NCI-H446 treated with DMSO at 0.1 percent for 48 hours (cell line): ENCODE data around the gene WDFY4.

Experiments used
- DNase-seq: peaks from one replicate; lab custom pipeline; 2025; lab: John Stamatoyannopoulos, UW

Gene WDFY4

DNA sequence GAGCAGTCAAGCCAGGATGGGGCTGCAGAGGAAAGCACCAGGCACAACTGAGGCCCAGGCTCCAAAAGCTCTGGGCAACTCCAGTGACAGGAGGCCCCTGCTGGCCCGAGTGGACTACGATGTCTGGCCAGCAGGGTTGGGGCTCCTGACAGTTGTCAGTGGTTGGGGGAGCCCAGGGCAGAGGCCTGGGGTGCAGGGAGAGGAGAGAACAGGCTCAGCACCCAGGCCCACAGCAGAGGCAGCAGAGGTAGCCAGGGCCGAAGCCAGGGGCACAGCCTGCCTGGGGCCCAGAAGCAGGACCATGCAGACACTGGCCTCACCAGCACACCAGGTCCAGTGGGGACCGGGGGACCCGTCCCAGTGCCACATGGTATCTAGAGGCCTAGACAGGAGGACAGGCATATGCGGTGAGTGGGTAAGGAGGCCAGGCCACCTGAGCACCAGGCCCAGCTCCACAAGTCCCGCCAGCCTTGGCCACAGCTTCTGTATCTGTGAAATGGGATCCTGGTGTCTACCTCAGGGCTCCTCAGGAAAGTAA, 301.0 kb downstream of the WDFY4 start:
- DNase-seq: no peak

DNA sequence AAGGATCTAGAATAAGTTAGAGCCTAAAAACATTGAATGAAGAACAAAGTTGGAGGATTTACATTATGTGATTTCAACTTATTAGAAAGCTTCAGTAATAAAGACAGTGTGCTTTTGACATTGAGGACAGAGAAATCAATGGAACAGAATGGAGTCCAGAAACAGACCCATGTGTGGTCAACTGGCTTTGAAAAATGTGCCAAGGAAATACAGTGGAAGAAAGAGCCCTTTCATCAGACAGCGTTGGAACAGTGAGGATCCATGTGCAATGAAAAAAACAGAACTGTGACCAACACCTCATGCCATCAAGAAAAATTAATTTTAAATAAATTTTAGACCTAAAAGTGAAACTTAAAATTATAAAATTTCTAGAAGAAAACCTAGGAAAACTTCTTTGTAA, 305.6 kb downstream of the WDFY4 start:
- no peak for DNase-seq

DNA sequence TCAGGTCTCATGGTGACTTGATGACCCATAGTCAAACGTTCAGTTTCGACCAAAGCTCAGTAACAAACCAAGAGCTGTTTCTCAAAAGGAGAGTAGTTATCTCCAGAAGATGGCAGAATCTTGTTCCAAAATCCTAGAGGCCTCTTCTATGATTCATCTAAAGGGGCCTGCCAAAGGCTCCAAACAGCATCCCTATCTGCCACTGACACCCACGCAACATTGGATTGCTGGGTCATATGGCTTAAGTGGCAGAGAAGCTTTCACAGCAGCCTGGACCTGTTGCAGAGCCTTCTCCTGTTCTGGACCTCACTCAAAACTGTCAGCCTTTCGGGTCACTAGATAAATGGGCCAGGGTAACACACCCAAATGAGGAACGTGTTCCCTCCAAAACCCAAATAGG, 309.0 kb downstream of the WDFY4 start:
- no peak for DNase-seq

DNA sequence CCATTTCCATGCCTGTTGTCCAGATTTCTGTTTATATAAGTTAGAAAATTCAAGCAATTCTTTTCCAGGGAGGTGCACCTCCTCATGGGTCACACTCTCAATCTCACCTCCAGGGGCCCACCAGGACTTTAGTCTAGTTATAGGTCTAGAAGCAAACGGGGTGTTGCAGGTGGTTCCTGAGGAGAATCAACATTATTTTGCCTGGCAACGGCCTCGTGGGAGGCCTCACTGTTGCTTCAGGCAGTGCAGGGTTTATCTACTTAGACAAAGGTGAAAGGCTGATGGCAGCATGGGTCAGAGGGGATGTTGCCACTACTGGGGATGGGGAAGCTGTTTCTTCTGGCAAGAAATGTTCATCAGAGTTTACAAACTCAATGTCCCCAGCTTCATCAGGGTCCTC, 311.7 kb downstream of the WDFY4 start:
- no peak for DNase-seq

DNA sequence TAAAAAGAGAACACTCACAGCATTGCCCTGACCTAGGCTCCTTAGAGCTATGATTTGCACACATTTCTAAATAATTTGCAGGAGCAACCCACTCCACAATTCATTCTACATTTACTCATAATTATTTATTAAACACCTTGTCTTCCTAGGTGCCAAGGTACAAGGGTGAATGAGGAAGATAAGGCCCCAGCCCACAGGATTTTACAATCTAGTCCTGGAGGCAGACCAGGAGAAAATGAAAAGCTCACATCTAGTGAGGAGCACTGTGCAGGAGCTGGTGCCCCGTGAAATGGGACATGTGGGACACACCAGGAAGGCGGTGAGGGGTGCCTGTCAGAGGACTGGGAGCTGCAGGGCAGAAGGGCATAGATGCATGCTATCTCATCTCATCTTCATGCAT, 314.7 kb downstream of the WDFY4 start:
- DNase-seq: no peak

DNA sequence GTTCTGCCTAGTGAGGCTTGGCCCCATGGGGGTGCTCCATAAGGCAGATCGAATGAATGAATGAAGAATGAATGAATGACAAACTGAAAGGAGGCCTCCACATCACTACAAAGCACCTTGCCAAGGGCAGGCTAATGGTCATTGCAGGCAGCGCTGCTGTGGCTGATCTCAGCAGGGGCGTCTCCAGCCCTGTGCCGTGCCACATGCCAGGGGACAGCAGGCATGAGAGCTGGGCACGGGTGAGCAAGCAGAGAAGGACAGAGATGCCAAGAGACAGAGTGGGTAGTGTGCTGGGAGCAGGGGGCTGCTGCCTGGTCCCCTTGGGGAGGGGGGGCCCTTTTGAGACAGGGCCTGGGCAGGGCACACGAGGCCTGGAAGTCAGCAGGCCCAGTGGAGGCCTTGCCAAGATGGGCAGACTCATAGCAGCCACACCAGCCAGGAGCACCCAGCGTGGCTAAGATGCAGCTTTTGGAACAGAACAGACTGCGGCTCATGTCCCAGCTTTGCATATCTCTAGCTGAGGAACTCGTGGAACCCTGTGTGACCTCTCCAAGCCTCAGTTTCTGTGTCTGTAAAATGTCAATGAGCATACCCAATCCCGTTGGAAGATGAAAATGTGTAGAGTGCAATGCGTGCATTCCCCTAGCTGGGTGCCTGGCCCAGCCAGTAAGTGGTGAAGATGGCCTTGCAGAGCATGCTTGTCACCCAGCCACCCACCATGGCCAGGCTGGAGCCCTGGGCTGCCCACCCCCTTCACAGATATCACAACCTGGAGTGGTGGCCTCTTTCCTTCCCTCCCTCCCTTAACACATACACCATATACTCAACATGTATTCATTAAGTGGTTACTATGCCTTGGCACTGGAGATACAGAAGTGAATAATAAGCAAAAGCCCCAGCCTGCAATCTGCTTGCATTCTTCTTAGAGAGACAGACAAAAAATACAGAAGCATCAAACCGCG, 316.0 kb downstream of the WDFY4 start:
- DNase-seq: no peak

DNA sequence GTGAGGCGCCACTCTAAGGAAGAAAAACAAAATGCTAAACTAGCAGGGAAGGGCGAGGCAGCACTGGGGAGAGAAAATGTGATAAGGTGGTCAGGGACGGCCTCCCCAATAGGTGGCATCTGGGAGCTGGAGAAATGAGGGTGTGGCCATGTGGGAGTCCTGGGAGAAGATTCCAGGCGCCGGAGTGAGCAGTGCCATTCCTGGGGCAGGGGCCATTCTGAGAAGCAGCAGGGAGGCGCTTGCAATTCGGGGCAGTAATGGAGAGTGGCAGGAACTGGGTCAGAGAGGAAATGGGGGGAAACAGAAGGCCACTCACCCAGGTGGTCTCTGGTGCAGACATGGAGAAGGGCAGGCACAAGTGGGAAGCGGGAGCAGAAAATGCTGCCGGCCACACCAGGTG, 316.7 kb downstream of the WDFY4 start:
- DNase-seq: no peak

DNA sequence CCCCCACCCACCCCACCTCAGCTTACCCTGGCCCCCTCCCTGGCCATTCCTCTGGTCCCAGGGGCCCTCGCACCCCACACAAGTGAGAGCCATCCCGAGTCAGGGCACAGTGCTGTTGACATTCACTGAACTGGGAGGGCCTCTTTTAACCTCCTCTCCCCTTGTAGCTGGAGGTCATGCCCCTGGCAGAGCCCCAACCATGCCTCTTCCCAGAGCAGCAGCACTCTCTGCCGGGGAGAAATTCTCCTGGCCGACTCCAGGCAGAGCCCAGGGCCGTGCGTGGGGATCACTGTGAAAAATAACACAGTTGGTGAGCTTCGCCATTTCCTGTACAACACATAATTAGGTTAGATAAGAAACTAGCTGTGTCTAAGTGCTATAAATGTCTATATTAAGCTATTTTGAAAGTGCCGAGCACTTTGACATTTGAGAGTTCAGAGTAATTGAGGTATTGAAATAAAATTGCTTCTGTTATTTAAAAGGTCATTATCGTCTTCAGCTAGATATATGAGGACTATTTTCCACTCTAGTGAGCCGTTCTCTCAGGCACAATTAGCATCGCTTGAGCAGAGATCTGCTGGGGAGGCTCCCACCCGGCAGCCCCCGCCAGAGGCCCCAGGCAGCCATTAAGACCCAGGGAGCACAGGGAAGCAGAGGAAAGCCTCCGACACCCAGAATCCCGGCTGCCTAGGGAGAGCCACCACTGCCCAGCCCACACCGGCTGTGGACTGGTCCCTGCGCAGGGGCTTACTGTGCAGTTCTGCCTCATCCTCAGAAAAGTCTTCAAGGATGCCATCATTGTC, 317.4 kb downstream of the WDFY4 start:
- DNase-seq: no peak

DNA sequence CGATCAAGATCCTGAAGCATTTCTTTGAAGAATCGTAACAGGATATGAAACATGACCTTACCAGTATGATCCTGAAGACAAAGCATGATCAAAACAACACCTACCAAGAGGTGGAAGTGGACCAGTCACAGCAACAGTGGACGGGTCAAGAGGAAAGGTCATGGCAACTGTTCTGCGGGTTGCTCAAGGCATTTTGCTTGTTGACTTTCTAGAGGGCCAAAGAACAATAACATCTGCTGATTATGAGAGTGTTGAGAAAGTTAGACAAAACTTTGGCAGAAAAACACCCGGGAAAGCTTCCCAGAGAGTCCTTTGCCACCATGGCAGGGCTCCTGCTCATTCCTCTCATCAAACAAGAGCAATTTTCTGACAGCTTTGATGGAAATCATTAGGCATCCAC, 320.6 kb downstream of the WDFY4 start:
- no peak for DNase-seq

DNA sequence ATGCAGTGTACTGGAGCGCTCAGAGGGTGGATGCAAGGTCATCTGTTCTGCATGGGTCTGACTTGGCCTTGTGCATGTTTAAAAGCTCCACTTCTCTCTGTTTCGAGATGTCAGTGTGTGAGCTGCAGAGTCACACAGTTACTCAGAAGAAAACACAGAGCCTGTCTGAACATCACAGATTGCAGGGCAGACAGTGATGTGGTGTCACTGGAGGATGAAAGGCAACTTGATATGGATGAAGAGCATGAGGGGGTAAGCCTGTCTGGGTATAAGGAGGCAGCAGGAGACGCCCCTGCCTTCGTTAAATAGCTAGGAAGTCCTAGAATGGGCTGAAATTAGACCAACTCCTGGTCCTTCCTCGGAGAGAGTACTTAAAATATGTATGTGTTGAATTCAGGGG, 322.5 kb downstream of the WDFY4 start:
- no peak for DNase-seq

DNA sequence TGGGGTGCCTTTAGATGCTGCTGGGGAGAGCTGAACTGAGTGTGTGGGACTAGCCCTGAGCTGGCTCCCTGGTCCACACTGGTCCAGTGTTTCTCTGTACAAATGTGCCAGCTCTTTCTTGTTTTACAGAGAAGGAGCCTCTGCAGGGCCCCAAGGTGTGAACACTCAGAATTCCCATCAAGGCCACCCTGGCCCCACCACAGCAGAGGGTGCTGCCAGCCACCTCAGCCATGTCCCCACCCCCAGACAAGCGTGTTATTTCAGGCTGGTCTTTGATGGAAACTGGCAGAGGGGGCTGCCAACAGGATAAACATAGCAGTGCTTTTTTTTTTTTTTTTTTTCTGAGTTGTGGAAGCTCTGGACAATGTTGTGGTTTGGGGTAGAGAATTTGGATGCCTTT, 323.4 kb downstream of the WDFY4 start:
- DNase-seq: no peak

DNA sequence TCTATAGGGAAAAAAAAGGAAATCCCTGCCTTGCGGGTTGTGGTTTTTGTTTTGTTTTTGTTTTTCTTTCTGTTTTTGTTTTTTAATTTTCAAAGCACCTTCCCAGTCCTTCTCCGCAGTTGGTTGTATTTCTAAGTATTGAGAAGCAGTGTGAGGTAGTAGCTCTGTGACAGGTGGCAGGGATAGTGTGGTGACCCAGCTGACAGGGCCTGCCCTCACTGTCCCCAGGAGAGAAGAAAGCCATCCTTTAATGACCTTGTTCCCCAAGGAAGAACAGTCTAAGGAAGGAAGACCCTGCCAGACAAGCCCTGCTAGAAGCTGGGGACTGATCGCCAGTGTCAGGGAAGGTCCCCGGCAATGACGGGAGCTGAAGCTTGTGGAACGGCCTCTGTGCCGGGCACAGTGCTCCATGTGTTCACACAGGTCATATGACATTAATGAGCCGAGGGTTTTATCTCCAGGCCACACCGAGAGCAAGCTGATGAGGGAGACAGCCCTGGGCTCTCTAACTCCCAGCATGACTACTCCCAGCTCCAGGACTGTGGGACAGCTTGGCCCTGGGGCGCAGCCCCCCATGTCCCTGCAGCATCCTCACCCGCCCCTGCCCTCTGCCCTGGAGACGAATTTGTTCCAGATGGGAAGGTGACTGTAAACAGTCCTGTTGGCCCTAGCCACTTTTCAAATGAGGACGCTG, 324.0 kb downstream of the WDFY4 start:
- DNase-seq: no peak

DNA sequence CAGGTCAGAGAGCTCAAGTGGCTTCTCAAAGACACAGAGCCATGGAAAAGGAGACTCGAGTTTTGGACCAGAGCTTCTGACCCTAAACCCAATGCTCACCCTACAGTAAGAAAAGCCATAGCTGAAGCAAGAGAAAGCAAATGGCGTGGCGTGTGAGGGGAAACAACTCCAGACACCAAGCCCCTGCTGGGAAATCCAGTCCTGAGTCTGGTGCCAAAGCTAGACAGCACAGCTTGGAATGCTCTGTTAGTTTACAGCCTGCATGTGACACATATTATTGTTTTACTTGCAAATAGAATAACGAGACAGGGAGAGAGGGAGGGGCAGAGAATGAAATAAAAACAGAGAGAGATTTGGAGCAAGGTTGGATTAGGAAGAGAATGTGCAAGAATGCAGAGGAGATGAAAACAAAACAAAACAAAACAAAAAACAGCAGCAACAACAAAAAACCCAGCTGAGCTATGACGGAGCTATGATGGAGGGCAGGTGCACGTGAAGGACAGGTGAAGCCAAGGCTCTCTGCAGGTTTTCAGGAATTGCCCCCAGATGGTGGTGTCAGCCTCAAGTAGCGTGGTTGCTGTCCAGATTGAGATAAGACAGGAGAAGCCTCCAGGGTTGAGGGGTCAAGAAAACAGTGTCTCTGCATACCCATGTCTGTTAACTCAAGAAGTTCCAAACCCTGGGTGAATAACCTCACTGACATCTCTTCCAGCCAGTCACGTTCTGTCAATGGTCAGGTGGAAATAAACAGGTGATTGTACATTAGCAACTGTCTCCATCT, 324.7 kb downstream of the WDFY4 start:
- DNase-seq: no peak

DNA sequence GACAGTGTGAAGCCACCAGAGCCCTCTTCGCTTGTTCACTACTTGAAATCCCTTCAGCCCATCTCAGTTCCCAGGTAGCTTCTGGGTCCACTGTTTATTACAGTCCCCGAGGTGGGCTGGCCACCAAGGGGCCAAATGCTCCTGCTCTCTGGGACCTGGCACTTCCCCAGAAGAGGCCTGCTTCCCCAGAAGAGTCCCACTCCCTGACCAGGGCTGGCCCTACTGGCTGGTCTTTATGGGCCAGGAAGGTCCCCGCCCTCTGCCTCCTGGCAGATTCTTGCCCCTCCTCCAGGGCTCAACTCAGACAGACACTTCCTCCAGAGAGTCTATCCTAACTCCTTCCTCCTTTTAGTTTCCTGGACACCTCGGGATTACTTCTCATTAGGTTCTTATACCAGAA, 325.6 kb downstream of the WDFY4 start:
- DNase-seq: no peak

DNA sequence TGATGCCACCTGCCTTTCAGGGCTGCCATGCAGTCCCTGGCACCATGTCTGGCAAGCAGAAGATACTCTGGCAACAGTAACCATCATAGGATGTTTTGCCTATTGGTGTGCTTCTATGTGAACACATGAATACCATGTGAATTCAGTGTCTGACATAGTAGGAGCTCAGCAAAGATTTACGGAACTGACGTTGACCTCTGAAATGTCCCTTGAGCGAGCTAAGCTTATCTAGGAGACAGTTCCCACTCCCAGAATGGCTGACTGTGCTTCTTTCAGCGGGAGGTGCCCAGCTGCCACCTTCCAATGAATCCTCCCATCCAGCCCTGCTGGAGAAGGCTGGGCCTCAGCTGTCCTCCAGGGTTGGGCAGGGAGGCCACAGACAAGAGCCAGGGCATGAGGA, 326.2 kb downstream of the WDFY4 start:
- DNase-seq: no peak

DNA sequence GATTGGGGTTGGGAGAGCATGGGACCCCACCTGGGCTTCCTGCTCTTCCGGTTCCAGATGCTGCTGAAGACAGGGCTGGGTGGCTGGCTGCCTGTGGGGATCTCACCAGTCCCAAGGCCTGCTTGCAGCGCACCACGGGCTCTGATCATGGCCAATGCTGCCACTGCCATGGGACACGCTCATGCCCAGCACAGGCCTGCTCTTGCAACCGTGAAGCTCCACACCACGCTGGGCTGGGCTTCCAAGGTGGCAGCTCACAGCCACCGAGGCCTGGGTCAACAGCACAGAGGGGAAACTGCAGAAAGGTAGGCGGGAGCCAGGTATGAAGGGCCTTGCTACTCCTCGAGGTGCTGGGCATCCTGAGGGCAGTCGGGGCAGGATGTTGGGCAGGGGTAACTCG, 327.1 kb downstream of the WDFY4 start:
- DNase-seq: no peak

DNA sequence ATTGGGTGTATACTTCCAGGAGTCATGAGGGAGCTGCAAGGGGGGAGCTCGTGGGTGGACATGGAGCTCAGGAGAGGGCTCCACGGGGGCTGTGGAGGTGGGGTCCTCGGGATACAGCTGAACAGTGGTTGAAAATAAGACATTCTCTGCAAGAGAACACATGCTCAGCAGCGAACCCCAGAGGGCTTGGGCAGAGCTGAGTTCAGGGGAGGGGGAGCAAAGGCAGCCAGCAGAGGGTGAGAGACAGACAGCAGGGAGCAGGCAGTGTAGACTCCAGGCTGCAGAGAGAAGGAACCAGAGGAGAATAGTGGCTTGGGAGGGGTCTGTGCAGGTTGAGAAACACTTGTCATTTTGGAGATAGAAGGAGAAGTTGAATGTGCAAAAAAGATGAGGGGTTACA, 327.9 kb downstream of the WDFY4 start:
- DNase-seq: no peak

DNA sequence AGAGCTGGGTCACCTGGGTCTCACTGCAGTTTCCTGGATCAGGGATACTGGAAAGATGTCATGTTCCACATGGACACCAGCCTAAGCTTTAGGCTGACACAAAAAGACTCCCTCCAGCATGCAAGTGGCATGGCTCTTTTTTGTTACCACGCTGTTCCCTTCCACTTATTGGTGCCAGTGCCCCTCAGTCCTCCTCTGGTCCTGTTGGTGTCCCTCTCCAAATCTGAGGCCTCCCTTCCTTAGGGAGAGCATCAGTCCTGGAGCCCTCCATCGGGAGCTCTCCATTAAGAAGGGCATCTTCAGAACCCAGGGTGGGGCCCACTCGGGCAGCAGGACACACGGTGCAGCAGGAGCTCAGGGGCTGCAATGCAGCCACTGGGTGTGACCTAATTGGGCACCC, 331.0 kb downstream of the WDFY4 start:
- DNase-seq: no peak

DNA sequence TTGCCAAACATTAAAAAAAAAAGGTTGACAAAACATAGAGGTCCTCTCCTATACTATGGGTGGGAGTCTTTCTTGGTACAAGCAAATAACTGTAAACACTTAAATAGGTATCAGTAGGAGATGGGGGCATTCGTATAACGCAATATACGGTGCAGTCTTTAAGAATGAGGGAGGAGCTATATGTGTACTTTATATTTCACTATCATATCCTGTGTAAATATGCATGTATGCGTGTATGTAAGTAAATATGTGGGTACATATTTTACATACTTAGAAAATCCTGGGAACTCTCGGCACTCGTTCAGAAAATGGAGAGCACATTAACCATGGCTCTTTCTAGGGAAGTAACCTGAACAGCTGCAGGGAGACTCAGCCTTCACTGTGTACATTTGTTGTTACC, 337.0 kb downstream of the WDFY4 start:
- DNase-seq: no peak

DNA sequence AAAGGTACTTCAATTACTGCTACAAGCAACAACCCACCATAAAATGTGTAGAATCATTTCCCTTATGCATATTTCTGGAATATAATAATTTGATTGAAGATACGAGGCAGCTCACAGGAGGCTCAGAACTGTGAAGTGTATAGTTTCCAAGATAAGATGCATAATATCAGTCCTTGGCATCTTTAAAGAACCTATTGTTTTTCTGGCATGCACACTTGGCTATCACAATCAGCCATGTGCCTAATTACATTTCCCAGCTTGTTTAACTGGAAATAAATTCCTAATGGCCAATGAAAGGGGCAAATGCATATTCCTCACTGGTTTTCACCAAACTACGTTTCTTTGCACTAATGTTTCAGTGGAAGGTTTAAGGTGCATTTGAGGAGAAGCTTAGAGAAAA, 338.4 kb downstream of the WDFY4 start:
- DNase-seq: no peak

DNA sequence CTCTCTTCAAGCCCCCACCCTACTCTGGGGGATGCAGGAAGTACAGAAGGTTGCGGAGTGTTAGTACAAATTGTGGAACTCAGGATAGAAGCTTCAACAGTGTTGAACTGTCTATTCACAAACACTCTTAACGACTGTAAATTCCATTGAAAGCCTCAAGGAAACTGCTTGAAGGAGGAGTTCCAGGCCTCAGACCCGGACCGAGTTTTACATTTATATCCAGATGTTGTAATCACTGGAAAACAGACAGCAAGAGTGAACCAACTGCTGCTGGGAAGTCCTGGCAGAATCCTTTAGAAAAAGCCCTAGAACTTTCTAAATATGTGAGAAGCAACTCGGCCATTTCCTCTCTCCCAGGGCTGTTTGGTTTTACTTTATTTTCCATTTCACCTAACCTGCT, 339.1 kb downstream of the WDFY4 start:
- no peak for DNase-seq

DNA sequence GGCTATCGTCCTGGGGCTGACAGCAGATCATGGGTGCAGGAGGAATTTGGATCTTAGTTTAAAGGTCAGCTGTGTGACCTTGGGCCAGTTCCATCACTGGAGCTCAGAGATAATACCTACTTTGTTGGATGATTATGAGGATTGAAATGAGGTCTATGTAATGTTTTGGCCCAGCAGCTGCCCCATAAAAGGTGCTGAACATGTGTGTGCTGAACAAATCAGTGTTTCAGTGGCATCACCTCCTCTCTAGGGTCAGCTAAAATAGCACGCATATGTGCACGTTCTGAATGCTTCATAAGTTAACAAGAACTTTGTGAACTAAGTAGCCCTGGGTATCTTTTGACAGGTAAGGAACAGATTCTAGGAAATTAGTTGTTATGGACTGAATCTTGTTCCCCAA, 339.8 kb downstream of the WDFY4 start:
- no peak for DNase-seq
